Transverse colon (tissue), 4 donors: Measurements from ENCODE around the gene DLGAP1. TPM values are rescaled to one million over a fixed set of nuclear protein-coding genes. Genes with fewer than 3 reads are reported as not detected.

Experiments used
- DNase-seq: peaks from one replicate; pipeline ENCODE4 v3.0.0-alpha.2; 2019
- H3K27ac ChIP-seq, 4 donors: fragments of 200-600 bp; sonication (generic); 2 replicates each; pipeline ENCODE4 v1.5.1; 2016 to 2018; ENCODE audit warnings: inconsistent platforms in 4 of 4
- H3K27me3 ChIP-seq: fragments of 200-600 bp; sonication (generic); 2 replicates; pipeline ENCODE4 v1.5.1; 2017; ENCODE audit warnings: inconsistent platforms
- H3K36me3 ChIP-seq, 4 donors: fragments of 200-600 bp; sonication (generic); 2 replicates each; pipeline ENCODE4 v1.5.1; 2017 to 2019; ENCODE audit warnings: inconsistent platforms in 4 of 4
- H3K4me1 ChIP-seq, 4 donors: fragments of 200-600 bp; sonication (generic); 2 replicates each; pipeline ENCODE4 v1.5.1; 2017 to 2020; ENCODE audit warnings: inconsistent platforms in 4 of 4
- H3K4me3 ChIP-seq, 4 donors: fragments of 200-600 bp; sonication (generic); 1 replicate in 1 of 4; 2 replicates in 3 of 4; pipeline versions ENCODE4 v1.5.1 to v1.6.1; 2017 to 2019; ENCODE audit warnings: inconsistent platforms in 4 of 4
- H3K9me3 ChIP-seq, 2 donors: fragments of 200-600 bp; sonication (generic); 2 replicates each; pipeline ENCODE4 v1.5.1; 2017 to 2019; ENCODE audit warnings: inconsistent platforms in 2 of 2
- CTCF ChIP-seq, 5 experiments: fragments of 200-600 bp in 3 of 5; fragments of 450-650 bp in 2 of 5; sonication (generic) in 3 of 5; IDR thresholded peaks; 1 replicate in 2 of 5; 2 replicates in 3 of 5; pipeline ENCODE4 v1.5.1; 2016 to 2017; ENCODE audit warnings: antibody characterized with exemption in 5 of 5, inconsistent platforms in 3 of 5, mild to moderate bottlenecking in 2 of 5, moderate library complexity in 1 of 5
- EP300 ChIP-seq: sonication (generic); formaldehyde crosslinking; IDR thresholded peaks from one replicate; pipeline ENCODE4 v1.6.1; 2017; ENCODE audit warnings: antibody characterized with exemption, low read depth
- POLR2A ChIP-seq: fragments of 450-650 bp; IDR thresholded peaks from one replicate; pipeline ENCODE4 v1.6.1; 2016; ENCODE audit warnings: antibody characterized with exemption, mild to moderate bottlenecking, moderate library complexity
- POLR2AphosphoS5 ChIP-seq, 3 donors: sonication (generic); formaldehyde crosslinking; IDR thresholded peaks; one replicate each; pipeline ENCODE4 v1.6.1; 2016; ENCODE audit warnings: antibody characterized with exemption in 3 of 3
- WGBS, 2 donors: methylation state at CpG; one replicate each; pipeline ENCODE4 v1.1.5; 2018; ENCODE audit warnings: low coverage in 1 of 2; 5-methylcytosine and 5-hydroxymethylcytosine counted together
- in situ Hi-C, 4 donors: fragments of 200-750 bp; cut with MboI; loops; one replicate each; pipeline versions ENCODE4 v1.15.0 to v1.15.1; 2017; ENCODE audit warnings: low sequenced_read_pairs in 3 of 4, low pct_ligation_motif_present in 1 of 4, low pct_unique_long_range_greater_than_20kb in 1 of 4
- intact Hi-C: fragments of 100-400 bp; cut with DNase I; formaldehyde crosslinking; loops from one replicate; pipeline ENCODE4 v1.15.1; 2023; ENCODE audit warnings: low total_unique reads
- total RNA-seq, 4 donors: library from RNA; depleted of rRNA; stranded (reverse); fragments of >200 nt; gene quantifications; one replicate each; pipeline ENCODE4 v1.1.0, GENCODE V29; 2016

DLGAP1 gene
- total RNA-seq, 4 donors from 2014 or later: 2.7 to 7.2 (median 3.3) TPM

- Histone ChIP-seq H3K27ac (peak overlapping the region; percentile 82 to 86 (median 84)), H3K9me3 (no peaks in the 10 kb centered on the region), H3K27me3 (no peaks in the 10 kb centered on the region), H3K4me3 (no peak overlapping the region), H3K4me1 (peaks cover 21 to 29% (median 22%) of the 10 kb centered on the region in 4 donors), H3K36me3 (no peaks in the 10 kb centered on the region)
- no peak for TF ChIP-seq EP300
- DNase-seq: no peak
- in situ Hi-C loops (no loop called here), intact Hi-C loops (no loop called here)
Observed at GRCh38 chr18:3625742-3626091, 829.4 kb downstream of the DLGAP1 start.

- intact Hi-C loops (no loop called here), in situ Hi-C loops (no loop called here)
- DNase-seq: peak; percentile 42
- Histone ChIP-seq H3K4me3 (no peak overlapping the region), H3K9me3 (no peaks in the 10 kb centered on the region), H3K4me1 (peaks cover 21 to 29% (median 22%) of the 10 kb centered on the region in 4 donors), H3K27me3 (no peaks in the 10 kb centered on the region), H3K36me3 (no peaks in the 10 kb centered on the region), H3K27ac (peak overlapping the region; percentile 82 to 86 (median 84))
- 44% methylated on average over 9 of the region's 9 CpGs; no CpG with 5 or more reads in 1 of the 2 donors for WGBS, 2 donors
- TF ChIP-seq POLR2AphosphoS5 (IDR thresholded peaks at IDR 0.05) (peak in 1 of 3 donors; percentile 18), CTCF (IDR thresholded peaks at IDR 0.05) (no peak), EP300 (no peak), POLR2A (no peak)
Observed at GRCh38 chr18:3624935-3625741, 830.0 kb downstream of the DLGAP1 start.

- WGBS, 2 donors: 31% methylated on average over 2 of the region's 2 CpGs; no CpG with 5 or more reads in 1 of the 2 donors
- Histone ChIP-seq H3K27ac (peak overlapping the region; percentile 82 to 86 (median 84)), H3K36me3 (no peaks in the 10 kb centered on the region), H3K9me3 (no peaks in the 10 kb centered on the region), H3K4me3 (no peak overlapping the region), H3K27me3 (no peaks in the 10 kb centered on the region), H3K4me1 (peaks cover 21 to 29% (median 22%) of the 10 kb centered on the region in 4 donors)
- intact Hi-C loops: no loop called here
- TF ChIP-seq CTCF (IDR thresholded peaks at IDR 0.05) (no peak), POLR2A (no peak), EP300 (no peak), POLR2AphosphoS5 (IDR thresholded peaks at IDR 0.05) (no peak)
- no peak for DNase-seq
- in situ Hi-C loops: no loop called here
Observed at GRCh38 chr18:3624546-3624934, 830.6 kb downstream of the DLGAP1 start.

- Histone ChIP-seq H3K27ac (peak overlapping the region; percentile 82 to 86 (median 84)), H3K9me3 (no peaks in the 10 kb centered on the region), H3K4me1 (peaks cover 21 to 29% (median 22%) of the 10 kb centered on the region in 4 donors), H3K36me3 (no peaks in the 10 kb centered on the region), H3K4me3 (no peak overlapping the region), H3K27me3 (no peaks in the 10 kb centered on the region)
- 34 to 64% methylated on average over 5 to 30 of the region's 30 CpGs for WGBS, 2 donors
- TF ChIP-seq CTCF (IDR thresholded peaks at IDR 0.05) (peak in 1 of 5 experiments; percentile 16), POLR2A (peak; percentile 66), POLR2AphosphoS5 (IDR thresholded peaks at IDR 0.05) (peak; percentile 49 to 79 (median 74)), EP300 (peak; percentile 10)
- intact Hi-C loops (no loop called here), in situ Hi-C loops (no loop called here)
- DNase-seq: peak; percentile 85
Observed at GRCh38 chr18:3623769-3624545, 831.1 kb downstream of the DLGAP1 start.
